K562 (cell line): Measurements from ENCODE around the gene SNX30. TPM values are rescaled to one million over a fixed set of nuclear protein-coding genes. Genes with fewer than 3 reads are reported as not detected.

Experiments
- CEBPG ChIP-seq, 3 experiments: fragments of 200-800 bp in 1 of 3; sonication (Bioruptor generic) in 1 of 3; sonication (generic) in 1 of 3; formaldehyde crosslinking in 1 of 3; IDR thresholded peaks in 2 of 3; conservative IDR thresholded peaks in 1 of 3; 2 replicates each; pipeline versions ENCODE4 v1.6.1 to v1.8.0; 2016 to 2022; ENCODE audit warnings: missing compliant biosample characterization in 2 of 3, missing genetic modification characterization in 2 of 3, mild to moderate bottlenecking in 1 of 3, missing genetic modification reagents in 1 of 3
- CHD1 ChIP-seq: fragments of 200-600 bp; sonication (generic); IDR thresholded peaks from one replicate; pipeline ENCODE4 v1.6.1; 2012; ENCODE audit warnings: mild to moderate bottlenecking, moderate library complexity, low read length, inconsistent platforms
- ELF1 ChIP-seq: fragments of 200-800 bp; sonication (Bioruptor generic); IDR thresholded peaks from 2 replicates; pipeline ENCODE4 v1.6.1; 2016; ENCODE audit warnings: missing genetic modification characterization, missing compliant biosample characterization
- FOXK2 ChIP-seq, 2 experiments: fragments of 450-650 bp; IDR thresholded peaks in 1 of 2; conservative IDR thresholded peaks in 1 of 2; 2 replicates each; pipeline ENCODE4 v1.6.1; 2016; ENCODE audit warnings: low read depth in 2 of 2, mild to moderate bottlenecking in 1 of 2
- HDAC6 ChIP-seq: IDR thresholded peaks from 2 replicates; pipeline ENCODE4 v1.6.1; 2012; ENCODE audit warnings: low read depth, mild to moderate bottlenecking, control low read depth, inconsistent platforms, low read length, moderate library complexity
- NCOA1 ChIP-seq: fragments of 450-650 bp; IDR thresholded peaks from 2 replicates; pipeline ENCODE4 v1.6.1; 2016; ENCODE audit warnings: low read depth
- NCOR1 ChIP-seq: fragments of 450-650 bp; IDR thresholded peaks from 2 replicates; pipeline ENCODE4 v1.6.1; 2016; ENCODE audit warnings: mild to moderate bottlenecking, moderate library complexity
- NR3C1 ChIP-seq: sonication (generic); formaldehyde crosslinking; IDR thresholded peaks from 2 replicates; pipeline ENCODE4 v1.8.1; 2022; ENCODE audit warnings: missing genetic modification reagents
- PRPF4 ChIP-seq: fragments of 200-400 bp; formaldehyde crosslinking; IDR thresholded peaks from one replicate; pipeline ENCODE4 v1.6.1; 2017; ENCODE audit warnings: low read length, low read depth, mild to moderate bottlenecking; ENCODE audit not compliant: insufficient read depth, poor library complexity, severe bottlenecking
- TAF15 ChIP-seq: fragments of 200-400 bp; formaldehyde crosslinking; IDR thresholded peaks from 2 replicates; pipeline ENCODE4 v1.6.1; 2017; ENCODE audit warnings: mild to moderate bottlenecking, low read depth, low read length, moderate library complexity
- TAL1 ChIP-seq: fragments of 450-650 bp; IDR thresholded peaks from 2 replicates; pipeline ENCODE4 v1.6.1; 2016; ENCODE audit warnings: mild to moderate bottlenecking
- TCF3 ChIP-seq: sonication (generic); formaldehyde crosslinking; IDR thresholded peaks from 2 replicates; pipeline ENCODE4 v1.4.0; 2020; ENCODE audit warnings: mild to moderate bottlenecking, missing genetic modification reagents
- TCFL5 ChIP-seq: fragments of 250-450 bp; sonication (Bioruptor Pico); conservative IDR thresholded peaks from 2 replicates; pipeline ENCODE4 v1.6.1; 2021; ENCODE audit warnings: mild to moderate bottlenecking, moderate library complexity, matching md5 sums
- THRA ChIP-seq: fragments of 450-650 bp; IDR thresholded peaks from 2 replicates; pipeline ENCODE4 v1.6.1; 2017; ENCODE audit warnings: mild to moderate bottlenecking, moderate library complexity
- ZFX ChIP-seq: sonication (generic); formaldehyde crosslinking; IDR thresholded peaks from 2 replicates; pipeline ENCODE4 v1.8.0; 2022; ENCODE audit warnings: mild to moderate bottlenecking, missing genetic modification reagents, moderate library complexity
- ZMIZ1 ChIP-seq, 2 experiments: fragments of 150-350 bp in 1 of 2; IDR thresholded peaks; 2 replicates each; pipeline ENCODE4 v1.6.1; 2012 to 2016; ENCODE audit warnings: low read depth in 2 of 2, low read length in 2 of 2, mild to moderate bottlenecking in 1 of 2, moderate library complexity in 1 of 2
- ZNF518B ChIP-seq: fragments of 250-450 bp; sonication (Bioruptor Pico); IDR thresholded peaks from 2 replicates; pipeline ENCODE4 v1.5.0; 2021; ENCODE audit warnings: mild to moderate bottlenecking, moderate library complexity
- ZNF76 ChIP-seq: fragments of 250-450 bp; sonication (Bioruptor Pico); IDR thresholded peaks from 2 replicates; pipeline ENCODE4 v1.4.0; 2020; ENCODE audit warnings: mild to moderate bottlenecking, moderate library complexity, borderline replicate concordance
- polyA plus RNA-seq, 8 experiments: library from polyadenylated mRNA; depleted of rRNA in 4 of 8; stranded (reverse) in 5 of 8; unstranded in 3 of 8; fragments of >200 nt; fragmentation: Nextera tagmentation in 2 of 8; fragmentation: Illumina TruSeq in 1 of 8; extraction: Ambion mirVana in 2 of 8; extraction: Trizol in 1 of 8; gene quantifications; 2 replicates each; pipeline versions ENCODE4 v1.2.1 to v1.2.3, GENCODE V29; 2011 to 2014; ENCODE audit warnings: inconsistent platforms in 1 of 8, missing spikeins in 1 of 8
- total RNA-seq, 7 experiments: library from RNA; depleted of rRNA in 6 of 7; stranded (reverse); fragments of >200 nt in 6 of 7; fragmentation: Illumina TruSeq in 2 of 7; extraction: Trizol in 2 of 7; gene quantifications; 2 replicates each; pipeline versions ENCODE4 v1.2.1 to v1.2.3, GENCODE V29; 2011 to 2021; ENCODE audit warnings: low replicate concordance in 1 of 7

SNX30 gene
- total and polyA plus RNA-seq, 9 of the 15 experiments (the other 6 are each of a cell fraction or from before 2014, with no cell fraction given), result 0.76 to 5.9 (median 3.3) TPM

GRCh38 chr9:112810696-112811490 is 60.3 kb downstream of the SNX30 start (continued):
- TF ChIP-seq PRPF4 (no peak), ELF1 (tag) (no peak), ZNF518B (CRISPR knock-in tag) (no peak), FOXK2 (conservative IDR thresholded peaks at IDR 0.05 in 1 of 2, IDR thresholded peaks at IDR 0.05 in 1 of 2; ENCODE audit: low read depth in 2 of 2) (no peak), TCFL5 (no peak), CHD1 (no peak), THRA (no peak), NR3C1 (CRISPR knock-in tag) (no peak), ZNF76 (CRISPR knock-in tag) (no peak), NCOA1 (no peak), ZMIZ1 (IDR thresholded peaks at IDR 0.05; ENCODE audit: low read depth in 2 of 2, low read length in 2 of 2) (peak in 1 of 2 experiments; percentile 67; a peak in 1 of 4 replicates), HDAC6 (no peak), NCOR1 (peak; percentile 79), TAF15 (no peak), CEBPG (CRISPR knock-in tag; IDR thresholded peaks at IDR 0.05) (no peak), CEBPG (tag; conservative IDR thresholded peaks at IDR 0.05 in 1 of 2, IDR thresholded peaks at IDR 0.05 in 1 of 2) (no peak), TCF3 (CRISPR knock-in tag) (peak; percentile 84), ZFX (CRISPR knock-in tag) (no peak), TAL1 (peak; percentile 88)
